Fibroblast of upper back skin (primary cell): ENCODE data around the gene NMRK1.
A peak's percentile ranks its signal among the peaks of the same experiment; 100 is the strongest.

ENCODE experiments used
- DNase-seq: peaks from one replicate; pipeline ENCODE4 v3.0.0-alpha.2; 2013

Gene NMRK1

GRCh38 chr9:75101004-75101588 is 13.1 kb upstream of the NMRK1 start:
- no peak for DNase-seq

GRCh38 chr9:75096796-75097195 is 8.8 kb upstream of the NMRK1 start:
- DNase-seq = no peak

GRCh38 chr9:75092766-75093165 is 4.8 kb upstream of the NMRK1 start:
- no peak for DNase-seq

- DNase-seq = no peak
These were observed 2.6 kb upstream of the NMRK1 start for GRCh38 chr9:75090579-75090978.

- DNase-seq = no peak
These were observed 1.4 kb upstream of the NMRK1 start for GRCh38 chr9:75089373-75089766.

- DNase-seq = peak; percentile 61
These were observed 854 bp upstream of the NMRK1 start for GRCh38 chr9:75088646-75089372.

- peak; percentile 38 for DNase-seq
These were observed 599 bp downstream of the NMRK1 start for GRCh38 chr9:75087289-75087823.

- DNase-seq = no peak
These were observed 1.2 kb downstream of the NMRK1 start for GRCh38 chr9:75086541-75087288.

GRCh38 chr9:75085640-75086039 is 2.3 kb downstream of the NMRK1 start:
- DNase-seq = no peak

GRCh38 chr9:75084081-75084672 is 3.8 kb downstream of the NMRK1 start:
- no peak for DNase-seq

GRCh38 chr9:75083188-75083970 is 4.6 kb downstream of the NMRK1 start:
- no peak for DNase-seq

- DNase-seq = no peak
These were observed 6.3 kb downstream of the NMRK1 start for GRCh38 chr9:75081632-75082031.

- DNase-seq = no peak
These were observed 15.1 kb downstream of the NMRK1 start for GRCh38 chr9:75072895-75073294.

GRCh38 chr9:75071530-75072122 is 16.3 kb downstream of the NMRK1 start:
- DNase-seq = no peak

- DNase-seq = no peak
These were observed 18.8 kb downstream of the NMRK1 start for GRCh38 chr9:75069171-75069570.

GRCh38 chr9:75067894-75068293 is 20.1 kb downstream of the NMRK1 start:
- DNase-seq = no peak

GRCh38 chr9:75065510-75065909 is 22.4 kb downstream of the NMRK1 start:
- DNase-seq = no peak

- DNase-seq = peak; percentile 52
These were observed 23.5 kb downstream of the NMRK1 start for GRCh38 chr9:75064307-75065025.

- peak; percentile 14 for DNase-seq
These were observed 24.2 kb downstream of the NMRK1 start for GRCh38 chr9:75063556-75064305.

- no peak for DNase-seq
These were observed 26.8 kb downstream of the NMRK1 start for GRCh38 chr9:75061169-75061568.
